Lung microvascular endothelial cell (primary cell): ENCODE measurements around the gene DHRS3. TPM values are rescaled to one million over a fixed set of nuclear protein-coding genes. Genes with fewer than 3 reads are reported as not detected.

Source experiments
- DNase-seq, 2 donors: peaks; one replicate each; pipeline versions ENCODE4 v3.0.0 to v3.0.0-alpha.2; 2010; ENCODE audit warnings: low read depth in 2 of 2
- total RNA-seq: library from RNA; depleted of rRNA; stranded (reverse); fragments of >200 nt; gene quantifications from 2 replicates; pipeline ENCODE4 v1.2.1, GENCODE V29; 2014

DHRS3 gene
- total RNA-seq, 1 donor from 2014 or later, result 150 TPM

- no peak for DNase-seq
These were observed 18.4 kb downstream of the DHRS3 start for GRCh38 chr1:12599657-12600056.

GRCh38 chr1:12598974-12599373 lies 19.0 kb downstream of the DHRS3 start:
- DNase-seq, result peak in 1 of 2 donors; percentile 81

- peak in 1 of 2 donors; percentile 41 for DNase-seq
These were observed 20.2 kb downstream of the DHRS3 start for GRCh38 chr1:12597792-12598191.

GRCh38 chr1:12596007-12596821 lies 21.8 kb downstream of the DHRS3 start:
- DNase-seq, result peak; percentile 93 to 96

- DNase-seq, result no peak
These were observed 22.3 kb downstream of the DHRS3 start for GRCh38 chr1:12595757-12596006.

- DNase-seq, result peak; percentile 39 to 46
These were observed 22.8 kb downstream of the DHRS3 start for GRCh38 chr1:12594966-12595756.

GRCh38 chr1:12594490-12594889 lies 23.5 kb downstream of the DHRS3 start:
- no peak for DNase-seq

GRCh38 chr1:12593621-12594066 lies 24.4 kb downstream of the DHRS3 start:
- no peak for DNase-seq

- DNase-seq, result no peak
These were observed 25.5 kb downstream of the DHRS3 start for GRCh38 chr1:12592496-12592895.

GRCh38 chr1:12591267-12591938 lies 26.6 kb downstream of the DHRS3 start:
- DNase-seq, result no peak

GRCh38 chr1:12588695-12589094 lies 29.3 kb downstream of the DHRS3 start:
- DNase-seq, result no peak

GRCh38 chr1:12587981-12588640 lies 29.9 kb downstream of the DHRS3 start:
- no peak for DNase-seq

GRCh38 chr1:12585951-12586942 lies 31.8 kb downstream of the DHRS3 start:
- no peak for DNase-seq

- no peak for DNase-seq
These were observed 32.5 kb downstream of the DHRS3 start for GRCh38 chr1:12585536-12585935.

GRCh38 chr1:12584900-12585525 lies 33.0 kb downstream of the DHRS3 start:
- no peak for DNase-seq

GRCh38 chr1:12583484-12583883 lies 34.5 kb downstream of the DHRS3 start:
- no peak for DNase-seq

- DNase-seq, result no peak
These were observed 35.4 kb downstream of the DHRS3 start for GRCh38 chr1:12582649-12583048.

GRCh38 chr1:12581179-12581578 lies 36.8 kb downstream of the DHRS3 start:
- no peak for DNase-seq

GRCh38 chr1:12580054-12580887 lies 37.7 kb downstream of the DHRS3 start:
- no peak for DNase-seq
